ENCODE results near the gene SEC14L3. TPM values are rescaled to one million over a fixed set of nuclear protein-coding genes. Genes with fewer than 3 reads are reported as not detected.

The SEC14L3 gene
- total RNA-seq, 2 donors from 2014 or later, result not detected

DNA sequence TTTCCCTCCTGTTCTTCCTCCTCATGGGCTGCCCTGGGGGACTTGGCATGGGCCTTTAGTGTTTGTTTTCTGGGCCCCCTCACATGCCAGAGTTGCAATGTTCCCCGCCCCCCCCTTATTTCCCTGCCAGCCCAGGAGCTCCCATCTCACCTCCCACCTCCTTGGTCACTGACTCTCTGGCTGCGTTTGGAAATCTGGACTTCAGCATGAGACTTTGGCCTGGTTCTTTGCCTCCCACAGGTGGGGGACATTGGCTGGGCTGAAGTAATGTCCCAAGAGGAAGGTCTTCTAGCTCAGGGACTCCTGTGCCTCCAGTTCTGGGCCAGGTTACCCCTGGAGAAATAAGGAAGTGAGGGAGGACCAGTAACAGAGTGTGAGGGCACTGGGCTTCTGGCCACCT, 39.3 kb downstream of the SEC14L3 start:
- peaks cover 33% of the 10 kb centered on the region for H3K4me1 Mint-ChIP-seq (ENCODE audit: low read depth)
- no peak overlapping the region for H3K27ac Mint-ChIP-seq
- ATAC-seq (replicated peaks in 1 of 2), result no peak
- H3K36me3 Mint-ChIP-seq (ENCODE audit: insufficient read depth in 2 of 2), result peaks cover 7 to 23% of the 10 kb centered on the region in 2 donors
- no peaks in the 10 kb centered on the region for H3K27me3 Mint-ChIP-seq (ENCODE audit: low read depth)
- H3K4me3 Mint-ChIP-seq, result no peak overlapping the region
- DNase-seq, result no peak
- peaks cover 8% of the 10 kb centered on the region in 2 donors for H3K9me3 Mint-ChIP-seq

DNA sequence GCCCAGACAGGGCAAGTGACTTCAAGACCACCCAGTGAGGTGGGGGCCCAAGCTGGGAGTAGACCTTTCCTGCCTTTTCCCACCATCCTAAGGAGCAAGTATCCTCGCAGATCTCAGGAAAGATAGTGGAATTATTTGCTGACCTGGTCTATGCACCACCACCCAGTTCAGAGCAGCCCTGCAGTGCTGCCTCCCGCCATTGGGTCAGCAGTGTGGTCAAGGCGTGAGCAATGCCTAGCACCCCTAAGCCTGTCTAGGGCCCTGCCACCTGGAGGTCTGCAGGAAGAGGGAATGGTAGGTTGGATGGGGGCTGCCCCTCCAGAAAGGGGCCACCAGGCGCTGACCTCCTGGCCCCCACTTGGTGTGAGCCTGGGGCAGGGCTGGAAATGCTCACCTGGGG, 39.7 kb downstream of the SEC14L3 start:
- Mint-ChIP-seq H3K27me3 (ENCODE audit: low read depth) (no peaks in the 10 kb centered on the region), H3K36me3 (ENCODE audit: insufficient read depth in 2 of 2) (peaks cover 7 to 22% of the 10 kb centered on the region in 2 donors), H3K4me3 (no peak overlapping the region), H3K9me3 (peaks cover 8% of the 10 kb centered on the region in 2 donors), H3K4me1 (ENCODE audit: low read depth) (peaks cover 37% of the 10 kb centered on the region), H3K27ac (no peak overlapping the region)
- DNase-seq (no peak), ATAC-seq (replicated peaks in 1 of 2) (no peak)

DNA sequence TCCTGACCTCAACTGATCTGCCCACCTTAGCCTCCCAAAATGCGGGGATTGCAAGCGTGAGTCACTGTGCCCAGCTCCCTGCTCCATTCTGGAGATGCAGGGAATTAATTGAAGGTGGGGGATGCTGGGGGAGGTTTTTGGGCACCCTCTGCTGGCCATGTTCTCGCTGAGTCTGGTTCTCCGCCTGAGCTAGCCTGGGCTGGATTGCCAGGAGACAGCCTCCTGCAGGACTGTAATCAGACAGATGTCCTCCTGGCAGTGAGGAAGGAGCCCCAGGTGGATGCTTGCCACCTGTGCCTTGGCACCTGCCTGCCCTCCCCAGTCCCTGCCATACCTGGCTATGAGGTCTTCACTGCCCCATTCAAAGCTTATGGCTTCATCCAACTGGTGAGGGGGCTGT, 40.9 kb downstream of the SEC14L3 start:
- peaks cover 6% of the 10 kb centered on the region in 2 donors for H3K9me3 Mint-ChIP-seq
- H3K36me3 Mint-ChIP-seq (ENCODE audit: insufficient read depth in 2 of 2), result peaks cover 7 to 21% of the 10 kb centered on the region in 2 donors
- no peak overlapping the region for H3K4me3 Mint-ChIP-seq
- H3K27me3 Mint-ChIP-seq (ENCODE audit: low read depth), result no peaks in the 10 kb centered on the region
- no peak for DNase-seq
- no peak overlapping the region for H3K27ac Mint-ChIP-seq
- peaks cover 46% of the 10 kb centered on the region for H3K4me1 Mint-ChIP-seq (ENCODE audit: low read depth)
- ATAC-seq (replicated peaks in 1 of 2), result no peak

DNA sequence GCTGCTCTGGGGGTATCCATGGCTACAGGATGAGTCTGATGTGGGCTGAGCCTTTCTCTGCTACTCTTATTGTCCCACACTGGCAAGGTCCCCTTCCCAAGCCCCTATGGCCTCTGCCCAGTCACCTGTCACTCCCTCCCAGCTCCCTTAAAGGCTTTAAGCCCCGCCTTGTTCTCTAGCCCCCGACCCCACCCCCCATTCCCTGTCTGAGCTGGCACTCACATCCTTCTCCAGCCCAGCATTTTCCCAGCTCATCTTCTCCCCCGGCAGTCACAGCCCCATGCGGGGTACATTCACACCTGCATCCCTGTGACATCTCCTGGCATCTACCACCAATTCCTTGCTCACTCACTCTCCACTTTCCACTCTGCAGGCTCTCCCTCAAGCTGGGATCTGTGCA, 41.9 kb downstream of the SEC14L3 start:
- no peak overlapping the region for H3K27ac Mint-ChIP-seq
- no peak for ATAC-seq (replicated peaks in 1 of 2)
- peaks cover 42% of the 10 kb centered on the region for H3K4me1 Mint-ChIP-seq (ENCODE audit: low read depth)
- peaks cover 0 to 11% of the 10 kb centered on the region in 2 donors for H3K36me3 Mint-ChIP-seq (ENCODE audit: insufficient read depth in 2 of 2)
- H3K4me3 Mint-ChIP-seq, result no peak overlapping the region
- H3K9me3 Mint-ChIP-seq, result no peaks in the 10 kb centered on the region
- H3K27me3 Mint-ChIP-seq (ENCODE audit: low read depth), result no peaks in the 10 kb centered on the region
- no peak for DNase-seq

DNA sequence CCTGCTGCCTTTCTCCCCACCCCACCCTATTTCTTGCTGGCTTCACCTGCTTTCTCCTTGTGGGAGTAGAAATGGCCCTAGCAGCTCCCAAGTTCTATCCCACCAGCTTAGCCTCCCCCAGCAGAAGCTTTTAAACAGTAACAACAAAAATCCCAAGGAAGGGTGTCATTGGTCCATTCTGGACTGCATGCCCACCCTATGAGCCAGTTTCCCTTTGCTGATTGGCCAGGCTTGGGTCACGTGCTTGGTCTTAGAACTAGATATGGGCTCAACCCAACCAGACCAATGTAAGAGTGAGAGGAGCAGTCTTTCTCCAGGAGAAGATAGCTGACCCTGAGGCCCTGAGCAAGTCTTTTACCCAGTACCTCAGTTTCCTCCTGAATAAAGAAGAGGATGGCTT, 43.9 kb downstream of the SEC14L3 start:
- no peak for DNase-seq
- H3K9me3 Mint-ChIP-seq, result no peaks in the 10 kb centered on the region
- H3K4me1 Mint-ChIP-seq (ENCODE audit: low read depth), result peaks cover 29% of the 10 kb centered on the region
- ATAC-seq (replicated peaks in 1 of 2), result no peak
- peaks cover 0 to 7% of the 10 kb centered on the region in 2 donors for H3K36me3 Mint-ChIP-seq (ENCODE audit: insufficient read depth in 2 of 2)
- no peaks in the 10 kb centered on the region for H3K27me3 Mint-ChIP-seq (ENCODE audit: low read depth)
- H3K27ac Mint-ChIP-seq, result no peak overlapping the region
- no peak overlapping the region for H3K4me3 Mint-ChIP-seq

DNA sequence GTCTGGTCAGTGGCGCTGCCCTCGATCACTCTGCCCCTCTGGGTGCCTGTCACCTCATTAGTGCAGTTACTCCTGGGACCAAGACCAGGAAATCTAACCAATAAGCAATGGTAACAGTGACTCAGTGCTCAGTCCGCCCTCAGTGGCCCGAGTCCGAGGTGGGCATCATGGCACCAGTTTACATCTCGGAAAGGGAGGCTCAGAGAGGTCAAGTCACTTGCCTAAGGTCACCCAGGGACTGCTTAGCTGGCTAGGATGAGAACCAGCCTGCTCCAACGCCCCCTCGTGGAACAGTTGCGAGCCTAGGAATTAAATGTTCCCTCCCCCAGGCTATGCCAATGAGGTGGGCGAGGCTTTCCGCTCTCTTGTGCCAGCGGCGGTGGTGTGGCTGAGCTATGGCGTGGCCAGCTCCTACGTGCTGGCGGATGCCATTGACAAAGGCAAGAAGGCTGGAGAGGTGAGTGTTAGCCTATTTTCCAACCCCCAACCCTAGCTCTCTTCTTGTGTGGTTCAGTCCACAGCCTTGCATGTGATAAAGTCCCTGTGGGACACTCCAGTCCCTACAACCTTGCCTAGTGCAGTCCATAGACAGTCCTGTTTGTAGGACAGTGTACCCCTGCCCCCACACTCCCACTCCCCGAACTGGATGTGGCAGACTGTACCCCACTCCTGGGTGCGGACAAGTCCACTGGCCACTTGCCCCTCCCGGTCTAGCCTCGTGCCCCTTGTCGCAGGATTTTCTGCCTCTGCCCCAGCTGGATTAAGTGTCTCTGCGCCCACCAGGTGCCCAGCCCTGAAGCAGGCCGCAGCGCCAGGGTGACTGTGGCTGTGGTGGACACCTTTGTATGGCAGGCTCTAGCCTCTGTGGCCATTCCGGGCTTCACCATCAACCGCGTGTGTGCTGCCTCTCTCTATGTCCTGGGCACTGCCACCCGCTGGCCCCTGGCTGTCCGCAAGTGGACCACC, 45.1 kb downstream of the SEC14L3 start:
- DNase-seq (peak; percentile 87 to 90), ATAC-seq (replicated peaks in 1 of 2) (peak; percentile 35 to 43)
- Mint-ChIP-seq H3K4me3 (peak overlapping the region; percentile 86 to 97), H3K4me1 (ENCODE audit: low read depth) (peaks cover 41% of the 10 kb centered on the region), H3K9me3 (no peaks in the 10 kb centered on the region), H3K27ac (peak overlapping the region; percentile 95), H3K27me3 (ENCODE audit: low read depth) (no peaks in the 10 kb centered on the region), H3K36me3 (ENCODE audit: insufficient read depth in 2 of 2) (peaks cover 0 to 9% of the 10 kb centered on the region in 2 donors)

DNA sequence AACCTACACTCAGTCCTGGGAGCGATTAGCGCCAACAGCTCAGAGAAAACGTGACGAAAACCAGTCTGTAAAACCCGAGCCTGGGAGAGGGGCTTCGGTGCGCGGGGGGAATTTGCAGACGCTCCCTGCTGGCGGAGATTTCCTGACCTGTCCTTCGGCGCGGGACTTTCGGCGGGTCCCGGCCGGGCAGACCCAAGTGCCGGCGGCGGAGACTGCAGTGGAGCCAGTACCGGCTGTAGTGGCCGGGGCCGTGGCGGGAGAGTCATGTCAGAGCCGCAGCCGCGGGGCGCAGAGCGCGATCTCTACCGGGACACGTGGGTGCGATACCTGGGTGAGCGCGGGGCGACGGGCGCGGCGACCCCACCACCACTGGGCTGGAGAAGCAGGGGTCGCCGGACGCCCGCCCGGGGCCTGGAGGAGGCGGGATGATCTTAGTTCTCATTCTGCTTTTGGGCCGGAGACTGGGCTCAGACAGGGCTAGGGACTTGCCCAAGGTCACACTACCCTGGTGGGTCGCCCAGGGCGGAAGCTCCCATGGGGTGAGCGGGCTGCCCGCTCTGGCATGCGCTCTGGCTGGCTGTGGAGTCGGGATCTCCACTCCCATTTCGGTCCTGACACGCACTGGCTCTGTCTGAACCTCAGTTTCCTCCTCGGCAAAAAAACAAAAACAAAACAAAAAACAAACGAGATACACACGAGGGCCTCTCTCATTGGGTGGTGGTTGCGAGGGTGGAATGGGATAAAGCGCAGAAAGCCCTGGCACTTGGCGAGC, 46.0 kb downstream of the SEC14L3 start, which contains the start of gene MTFP1:
TSS of gene MTFP1 (plus strand) at position 153 of the 772 bp plus-strand sequence. CDS start at position 265, 112 bp downstream.
- Mint-ChIP-seq H3K4me3 (peak within 1 kb of the TSS; percentile 86 to 97), H3K4me1 (ENCODE audit: low read depth) (peaks cover 50% of the 10 kb centered on the region), H3K27me3 (ENCODE audit: low read depth) (no peaks in the 10 kb centered on the region), H3K36me3 (ENCODE audit: insufficient read depth in 2 of 2) (peaks cover 0 to 9% of the 10 kb centered on the region in 2 donors), H3K9me3 (no peaks in the 10 kb centered on the region), H3K27ac (peak within 1 kb of the TSS; percentile 95)
- ATAC-seq (replicated peaks in 1 of 2) (no peak), DNase-seq (peak; percentile 49 to 59)

DNA sequence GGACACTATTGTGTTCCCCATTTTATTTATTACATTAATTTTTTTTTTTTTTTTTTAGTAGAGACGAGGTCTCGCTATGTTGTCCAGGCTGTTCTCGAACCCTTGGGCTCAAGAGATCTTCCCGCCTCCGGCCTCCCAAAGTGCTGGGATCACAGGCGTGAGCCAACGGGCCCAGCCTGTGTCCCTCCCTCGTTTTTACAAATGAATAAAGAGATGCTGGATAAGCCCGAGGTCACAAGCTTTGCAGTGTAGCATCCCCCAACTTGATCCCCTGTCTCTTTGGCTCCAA, 46.5 kb downstream of the SEC14L3 start:
- H3K27ac Mint-ChIP-seq, result peak overlapping the region; percentile 95
- no peak for ATAC-seq (replicated peaks in 1 of 2)

DNA sequence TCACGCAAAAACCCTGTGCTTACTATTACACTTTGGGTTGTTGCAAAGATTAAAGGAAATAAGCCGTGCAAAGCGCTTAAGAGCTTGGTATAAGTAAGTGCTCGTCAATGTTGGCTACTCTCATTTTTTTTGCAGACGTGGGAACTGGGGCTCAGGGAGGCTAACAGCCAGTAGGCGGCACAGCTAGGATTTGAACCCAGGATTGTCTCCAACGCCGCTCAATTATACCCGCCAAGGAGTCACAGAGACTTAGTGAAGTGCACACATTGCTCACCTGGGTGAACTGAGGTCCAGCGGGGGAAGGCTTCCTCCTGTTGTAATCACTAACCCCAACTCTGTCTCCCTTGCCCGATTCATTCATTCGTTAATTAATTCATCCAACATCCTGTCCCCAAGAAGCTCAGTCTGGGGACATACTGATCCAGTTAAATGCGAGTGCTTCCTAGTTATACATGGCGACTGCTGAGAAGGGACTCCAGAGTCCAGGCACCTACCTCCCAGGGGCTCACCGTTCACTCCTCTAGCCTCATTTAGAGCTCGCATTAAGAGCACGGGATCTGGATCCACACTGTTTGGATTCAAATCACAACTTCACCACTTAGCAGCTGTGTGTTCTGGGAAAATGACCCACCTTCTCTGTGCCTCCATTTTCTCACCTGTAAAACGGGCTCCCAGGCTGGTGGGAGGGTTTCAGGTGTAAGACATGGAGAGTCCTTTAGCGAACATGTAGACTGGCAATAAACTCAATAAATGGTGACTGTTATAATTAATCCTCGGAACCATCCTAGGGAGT, 47.1 kb downstream of the SEC14L3 start:
- DNase-seq (peak; percentile 21 to 25), ATAC-seq (replicated peaks in 1 of 2) (no peak)
- Mint-ChIP-seq H3K27me3 (ENCODE audit: low read depth) (no peaks in the 10 kb centered on the region), H3K9me3 (no peaks in the 10 kb centered on the region), H3K4me3 (peak overlapping the region; percentile 86 to 97), H3K27ac (peak overlapping the region; percentile 66), H3K4me1 (ENCODE audit: low read depth) (peaks cover 60% of the 10 kb centered on the region), H3K36me3 (ENCODE audit: insufficient read depth in 2 of 2) (peaks cover 2 to 14% of the 10 kb centered on the region in 2 donors)

More for the DNA sequence above, 46.5 kb downstream of the SEC14L3 start:
- H3K36me3 Mint-ChIP-seq (ENCODE audit: insufficient read depth in 2 of 2), result peaks cover 1 to 10% of the 10 kb centered on the region in 2 donors
- no peaks in the 10 kb centered on the region for H3K27me3 Mint-ChIP-seq (ENCODE audit: low read depth)
- H3K4me1 Mint-ChIP-seq (ENCODE audit: low read depth), result peaks cover 55% of the 10 kb centered on the region
- peak overlapping the region; percentile 86 to 97 for H3K4me3 Mint-ChIP-seq
- no peak for DNase-seq
- H3K9me3 Mint-ChIP-seq, result no peaks in the 10 kb centered on the region

DNA sequence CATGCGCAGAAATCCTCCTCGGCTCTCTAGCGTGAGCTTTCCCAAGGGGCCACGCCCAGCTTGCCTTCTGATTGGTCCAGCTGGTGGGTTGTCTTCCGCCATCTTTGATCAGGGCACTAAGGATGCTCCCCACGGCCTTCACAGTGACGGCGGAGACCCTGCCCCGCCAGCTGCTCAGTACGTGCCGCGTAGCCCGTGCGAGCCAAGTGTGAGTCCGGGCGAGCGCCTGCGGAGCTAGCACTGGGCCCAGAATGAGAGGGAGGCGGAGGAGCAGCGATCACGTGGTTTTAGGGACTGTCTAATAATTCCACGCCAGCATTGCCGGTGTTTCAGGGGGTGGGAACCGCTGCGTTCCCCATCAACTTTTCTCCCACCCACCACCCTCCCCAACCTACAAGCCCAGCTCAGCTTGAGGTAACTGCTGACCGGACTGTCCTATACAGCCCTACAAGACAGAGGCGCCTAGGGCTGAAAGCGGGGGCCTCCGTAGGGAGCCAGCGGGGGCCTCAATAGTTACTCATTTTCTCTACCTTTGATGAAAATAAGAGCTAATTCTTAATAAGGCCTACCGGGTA, 47.8 kb downstream of the SEC14L3 start:
- peak; percentile 87 to 91 for ATAC-seq (replicated peaks in 1 of 2)
- peaks cover 2 to 18% of the 10 kb centered on the region in 2 donors for H3K36me3 Mint-ChIP-seq (ENCODE audit: insufficient read depth in 2 of 2)
- H3K4me1 Mint-ChIP-seq (ENCODE audit: low read depth), result peaks cover 60% of the 10 kb centered on the region
- H3K27ac Mint-ChIP-seq, result peak overlapping the region; percentile 95
- DNase-seq, result peak; percentile 97 to 99
- no peaks in the 10 kb centered on the region for H3K9me3 Mint-ChIP-seq
- H3K4me3 Mint-ChIP-seq, result peak overlapping the region; percentile 86 to 97
- H3K27me3 Mint-ChIP-seq (ENCODE audit: low read depth), result no peaks in the 10 kb centered on the region

DNA sequence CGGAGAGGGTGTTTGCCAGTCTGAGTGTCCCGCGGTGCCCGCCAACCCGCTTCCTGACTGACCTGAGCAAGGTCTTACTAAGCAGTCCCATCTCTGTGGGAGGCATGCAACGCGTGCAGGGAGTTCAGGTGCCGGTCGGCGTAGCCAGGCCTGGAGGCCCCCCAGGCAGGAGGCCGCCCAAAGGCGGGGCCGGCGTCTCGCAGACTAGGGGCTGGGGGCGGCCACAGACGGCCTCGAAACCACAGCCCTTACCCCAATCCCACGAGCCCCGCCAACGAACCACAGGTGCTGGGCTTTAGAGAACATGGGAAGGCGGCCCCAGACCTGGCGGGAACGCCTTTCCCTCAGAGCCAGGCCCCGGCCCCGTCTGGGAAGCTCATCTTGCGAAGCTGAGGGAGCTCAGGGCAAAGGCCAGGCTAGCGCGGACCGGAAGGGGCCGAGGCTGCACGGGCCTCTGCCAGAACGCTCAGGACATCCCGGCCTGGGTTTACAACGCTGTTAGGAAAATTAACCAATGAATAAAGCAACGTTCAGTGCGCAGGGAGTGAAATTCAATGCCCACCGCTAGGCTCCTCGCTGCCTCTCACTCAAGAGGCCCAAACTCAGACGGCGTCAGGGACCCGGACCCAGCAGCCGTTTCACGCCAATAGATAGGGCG, 48.4 kb downstream of the SEC14L3 start:
- Mint-ChIP-seq H3K4me3 (peak overlapping the region; percentile 86 to 97), H3K27ac (peak overlapping the region; percentile 95), H3K27me3 (ENCODE audit: low read depth) (no peaks in the 10 kb centered on the region), H3K4me1 (ENCODE audit: low read depth) (peaks cover 60% of the 10 kb centered on the region), H3K36me3 (ENCODE audit: insufficient read depth in 2 of 2) (peaks cover 2 to 16% of the 10 kb centered on the region in 2 donors), H3K9me3 (no peaks in the 10 kb centered on the region)
- DNase-seq, result peak; percentile 74 to 78
- peak; percentile 31 to 44 for ATAC-seq (replicated peaks in 1 of 2)

Measured in activated T-cell treated with anti-CD3 and anti-CD28 coated beads, Interleukin-2, amount 50 U/mL, for 72 hours (primary cell).